GM12878 (cell line): ENCODE results near the gene SIT1. TPM values are rescaled to one million over a fixed set of nuclear protein-coding genes. Genes with fewer than 3 reads are reported as not detected.

Experiments
- ATAC-seq: fragments of 200-7000 bp; cut with Tn5 transposase; 3 replicates; pipeline ENCODE4 v1.9.1; 2020; ENCODE audit warnings: mild to moderate bottlenecking, moderate library complexity
- BruUV-seq: library from RNA; stranded (reverse); fragments of 400-500 nt; replicated peaks from 2 replicates; lab custom pipeline; 2021; lab: Mats Ljungman, UMichigan
- CTCF ChIA-PET: fragments of 300-600 bp; sonication (Branson Sonifier 250); formaldehyde crosslinking; extraction: SDS; loops from one replicate; lab custom pipeline; 2021; ENCODE audit warnings: inconsistent platforms; lab: Yijun Ruan, JAX
- POLR2A ChIA-PET: fragments of 350-600 bp; formaldehyde crosslinking; extraction: SDS; loops from one replicate; lab custom pipeline; 2021; ENCODE audit warnings: inconsistent platforms; lab: Charles Lee
- RAD21 ChIA-PET: fragments of 300-600 bp; sonication (Branson Sonifier 250); formaldehyde crosslinking; loops from one replicate; lab custom pipeline; 2023; ENCODE audit warnings: antibody characterized with exemption; ENCODE audit not compliant: unreplicated experiment; lab: Charles Lee
- SMC1A ChIA-PET: fragments of 300-600 bp; sonication (Branson Sonifier 250); formaldehyde crosslinking; loops from one replicate; lab custom pipeline; 2023; ENCODE audit not compliant: unreplicated experiment, uncharacterized antibody; lab: Charles Lee
- DNase-seq: peaks from one replicate; pipeline ENCODE4 v3.0.0-alpha.2; 2011; ENCODE audit warnings: low read depth, low spot score
- FAIRE-seq: peaks from 3 replicates; lab custom pipeline; 2011; peaks lifted over from hg19 to GRCh38; lab: Jason Lieb, UNC
- H2AFZ ChIP-seq: 2 replicates; pipeline ENCODE4 v1.6.0; 2011; ENCODE audit warnings: low read depth, low read length, control low read depth; ENCODE audit not compliant: control insufficient read depth
- H3K27ac ChIP-seq: 2 replicates; pipeline ENCODE4 v1.5.1; 2011; ENCODE audit warnings: control low read depth; ENCODE audit not compliant: control insufficient read depth, insufficient read depth
- H3K27me3 ChIP-seq, 2 experiments: replicated peaks in 1 of 2; 2 replicates each; pipeline versions ENCODE4 v1.6.0 to v1.6.1; 2011; ENCODE audit warnings: low read length in 1 of 2; ENCODE audit not compliant: control insufficient read depth in 2 of 2, insufficient read depth in 2 of 2
- H3K36me3 ChIP-seq, 2 experiments: 2 replicates each; pipeline ENCODE4 v1.5.1; 2011; ENCODE audit warnings: low read length in 1 of 2; ENCODE audit not compliant: control insufficient read depth in 2 of 2, insufficient read depth in 2 of 2
- H3K4me1 ChIP-seq: 2 replicates; pipeline ENCODE4 v1.6.1; 2011; ENCODE audit warnings: mild to moderate bottlenecking, low read length, moderate library complexity, mixed read lengths; ENCODE audit not compliant: control insufficient read depth, insufficient read depth
- H3K4me2 ChIP-seq: 2 replicates; pipeline ENCODE4 v1.6.0; 2011; ENCODE audit warnings: control low read depth; ENCODE audit not compliant: control insufficient read depth, insufficient read depth
- H3K4me3 ChIP-seq: fragments of 200-600 bp; sonication (generic); 2 replicates; pipeline ENCODE4 v1.5.1; 2016
- H3K79me2 ChIP-seq: 2 replicates; pipeline ENCODE4 v1.6.0; 2011; ENCODE audit warnings: low read length; ENCODE audit not compliant: control insufficient read depth, insufficient read depth
- H3K9ac ChIP-seq: 2 replicates; pipeline ENCODE4 v1.8.0; 2011; ENCODE audit warnings: low read length, control low read depth, mixed read lengths; ENCODE audit not compliant: control insufficient read depth, insufficient read depth
- H3K9me3 ChIP-seq: replicated peaks from 3 replicates; pipeline ENCODE4 v1.5.1; 2011; ENCODE audit warnings: mild to moderate bottlenecking, low read length; ENCODE audit not compliant: control insufficient read depth, insufficient read depth
- H4K20me1 ChIP-seq: 2 replicates; pipeline ENCODE4 v1.6.0; 2011; ENCODE audit not compliant: control insufficient read depth, insufficient read depth
- NFYB ChIP-seq: IDR thresholded peaks from 2 replicates; pipeline ENCODE4 v1.6.1; 2011; ENCODE audit warnings: low read depth, mild to moderate bottlenecking, low read length, improper control_type of control experiment, moderate library complexity; ENCODE audit not compliant: insufficient read depth
- SREBF2 ChIP-seq: IDR thresholded peaks from 2 replicates; pipeline ENCODE4 v1.6.1; 2012; ENCODE audit warnings: mild to moderate bottlenecking, low read length
- WRNIP1 ChIP-seq: IDR thresholded peaks from 2 replicates; pipeline ENCODE4 v1.6.1; 2011; ENCODE audit warnings: low read depth, low read length, improper control_type of control experiment, borderline replicate concordance
- ZNF687 ChIP-seq: fragments of 450-650 bp; IDR thresholded peaks from 2 replicates; pipeline ENCODE4 v1.6.1; 2017; ENCODE audit warnings: mild to moderate bottlenecking, moderate library complexity
- WGBS: methylation state at CpG from one replicate; pipeline ENCODE4 v1.1.6; 2016; ENCODE audit warnings: low lambda C conversion rate; ENCODE audit not compliant: insufficient replicate concordance, insufficient coverage; ENCODE audit errors: missing lambda C conversion rate; 5-methylcytosine and 5-hydroxymethylcytosine counted together
- in situ Hi-C: fragments of 300-500 bp; cut with MboI; formaldehyde crosslinking; loops from 9 replicates; pipeline ENCODE4 v1.14.3; 2018; ENCODE audit warnings: mixed read lengths
- intact Hi-C: fragments of 100-400 bp; cut with micrococcal nuclease; formaldehyde crosslinking; loops from one replicate; pipeline ENCODE4 v1.14.2; 2022; ENCODE audit not compliant: unreplicated experiment
- polyA plus RNA-seq, 11 experiments: library from polyadenylated mRNA; depleted of rRNA in 4 of 11; unstranded in 6 of 11; stranded (reverse) in 5 of 11; fragments of >200 nt; fragmentation: Nextera tagmentation in 4 of 11; fragmentation: Illumina TruSeq in 1 of 11; extraction: Ambion mirVana in 4 of 11; extraction: Trizol in 1 of 11; gene quantifications; 1 replicate in 1 of 11; 2 replicates in 10 of 11; pipeline versions ENCODE4 v1.2.1 to v1.2.3, GENCODE V29; 2011 to 2016; ENCODE audit warnings: inconsistent platforms in 2 of 11, missing spikeins in 2 of 11, low read depth in 1 of 11
- total RNA-seq, 4 experiments: library from RNA; depleted of rRNA in 3 of 4; stranded (reverse); fragments of >200 nt in 3 of 4; fragmentation: Illumina TruSeq in 1 of 4; extraction: Trizol in 1 of 4; gene quantifications; 2 replicates each; pipeline versions ENCODE4 v1.2.1 to v1.2.3, GENCODE V29; 2013 to 2021

SIT1 gene
- total and polyA plus RNA-seq, 10 of the 15 experiments (the other 5 are each of a cell fraction or from before 2014, with no cell fraction given): 0.97 to 137 (median 59.7) TPM

GRCh38 chr9:35652829-35653209 is 2.1 kb upstream of the SIT1 start:
- WGBS: 86% methylated on average over 8 of the region's 8 CpGs
- TF ChIP-seq NFYB (no peak), SREBF2 (no peak), ZNF687 (no peak), WRNIP1 (no peak)
- Histone ChIP-seq H4K20me1 (no peaks in the 10 kb centered on the region), H3K27ac (no peak overlapping the region), H2AFZ (no peak overlapping the region), H3K36me3 (no peaks in the 10 kb centered on the region), H3K4me2 (no peak overlapping the region), H3K79me2 (peaks cover 18% of the 10 kb centered on the region), H3K4me3 (no peak overlapping the region), H3K27me3 (no peaks in the 10 kb centered on the region), H3K9ac (no peak overlapping the region), H3K4me1 (peaks cover 30% of the 10 kb centered on the region), H3K9me3 (no peaks in the 10 kb centered on the region)
- no peak for ATAC-seq
- BruUV-seq: no TSS peak
- no peak for DNase-seq
- ChIA-PET RAD21 (interaction anchor here (0.7 to 9.6 kb wide), 2 partner anchors 33 to 76 kb away, joined by 3 to 133 read pairs; partner anchors contain the start of genes CREB3 and TLN1), POLR2A (interaction anchor here (8.1 to 11.1 kb wide), 2 partner anchors 8 to 77 kb away, joined by 127 to 163 read pairs; partner anchors contain the start of genes ARHGEF39, CCDC107, CREB3 and RMRP), SMC1A (interaction anchor here (1.4 kb wide), 1 partner anchor 11 kb away, joined by 3 read pairs; no protein-coding TSS in a partner anchor), CTCF (interaction anchor here (1.6 to 8.8 kb wide), 4 partner anchors 11 to 77 kb away, joined by 3 to 139 read pairs (median 66); partner anchors contain the start of genes ARHGEF39, CREB3 and TLN1)
- intact Hi-C loops (loop anchor here (10.0 kb wide), 1 partner anchor 172 kb away; the partner anchor contains the start of genes FAM221B and TMEM8B), in situ Hi-C loops (no loop called here)
- FAIRE-seq: no peak
